G401 (cell line): ENCODE measurements around the gene DIAPH1. TPM values are rescaled to one million over a fixed set of nuclear protein-coding genes. Genes with fewer than 3 reads are reported as not detected.
"Not testable (repeated sequence)": the region's sequence is repeated elsewhere in the genome, so short reads cannot be mapped to it uniquely, and the experiment has no call there.

Source experiments
- DNase-seq: peaks from one replicate; pipeline ENCODE4 v3.0.0-alpha.2; 2015; ENCODE audit warnings: low spot score
- in situ Hi-C: cut with HindIII; loops from 2 replicates; pipeline ENCODE4 v1.10.0; 2016; ENCODE audit warnings: low sequenced_read_pairs, mixed read lengths
- total RNA-seq: library from RNA; depleted of rRNA; stranded (reverse); fragments of >200 nt; shearing (Covaris generic); gene quantifications from 2 replicates; pipeline ENCODE4 v1.2.3, GENCODE V29; 2014

DIAPH1 gene
- total RNA-seq, 1 experiment from 2014 or later: 23.5 TPM

DNA sequence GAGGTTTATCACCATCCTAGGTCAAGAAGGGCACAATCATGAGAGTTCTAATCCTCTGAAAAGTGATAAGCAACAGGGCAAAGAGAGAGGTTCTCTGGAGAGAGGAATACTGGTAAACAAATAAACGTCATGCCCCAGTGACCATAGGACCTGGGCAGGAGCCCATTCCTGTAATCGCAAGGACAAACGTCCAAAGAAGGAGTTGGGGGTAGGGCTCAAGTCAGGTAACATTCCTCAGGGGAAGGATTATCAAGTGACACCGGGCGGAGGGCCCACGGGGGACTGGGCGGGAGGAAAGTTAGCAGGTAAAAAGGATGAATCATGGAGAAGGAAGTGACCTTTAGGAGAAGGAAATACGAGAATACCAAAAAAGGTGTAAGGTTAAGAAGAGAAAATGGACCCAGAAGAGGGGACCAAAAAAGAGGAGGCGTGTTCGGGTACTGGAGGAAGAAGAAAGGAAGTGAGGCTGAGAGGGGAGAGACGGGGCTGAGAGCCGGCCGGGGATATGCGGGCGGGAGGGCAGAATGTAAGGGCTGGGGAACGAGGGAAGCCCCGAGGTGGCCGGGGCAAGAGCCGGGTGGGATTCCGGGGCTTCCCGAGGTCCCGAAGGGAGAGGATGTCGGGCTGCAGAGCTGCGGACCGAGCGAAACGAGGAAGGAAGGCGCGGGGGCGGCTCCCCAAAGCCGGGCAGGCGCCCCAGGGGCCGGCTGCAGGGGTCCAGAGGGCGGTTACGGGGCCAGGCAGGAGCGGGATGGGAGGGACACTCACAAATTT, 583 bp downstream of the DIAPH1 start:
- peak; percentile 60 for DNase-seq
- in situ Hi-C loops: no loop called here

DNA sequence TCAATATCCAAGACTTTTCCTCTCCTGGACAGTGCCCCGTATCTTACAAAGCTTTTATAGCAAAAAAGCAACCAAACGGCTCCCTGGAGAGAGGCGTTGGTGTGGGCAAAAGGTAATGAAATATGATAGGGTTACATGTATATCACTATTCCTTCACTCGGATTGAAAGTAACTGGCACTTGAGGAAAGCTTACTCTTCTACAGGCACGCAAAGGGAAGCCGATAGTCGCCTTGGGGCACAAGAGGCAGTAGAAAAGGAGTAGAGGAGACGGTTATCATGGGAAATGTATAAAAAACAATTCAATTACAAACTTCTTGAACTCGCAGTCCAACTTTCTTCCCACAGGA, 1.1 kb downstream of the DIAPH1 start:
- in situ Hi-C loops: no loop called here
- no peak for DNase-seq

DNA sequence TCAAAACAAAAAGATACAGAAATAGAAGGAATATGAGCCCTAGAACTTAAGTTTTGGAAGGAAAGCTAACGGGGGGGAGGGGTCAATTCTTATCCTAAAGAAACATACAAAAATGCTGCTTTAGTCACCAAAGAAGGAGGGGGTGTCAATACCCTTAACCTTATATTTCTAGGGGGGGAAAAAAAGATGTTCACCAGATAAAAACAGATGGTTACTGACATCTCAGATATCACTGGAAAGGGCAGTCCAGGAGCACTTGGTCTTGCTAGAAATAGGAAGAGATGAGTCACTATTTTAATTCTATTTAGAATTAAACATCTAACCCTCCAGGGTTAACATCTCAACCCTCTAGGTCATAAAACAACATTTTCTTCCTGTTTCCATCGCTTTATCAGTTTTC, 1.7 kb downstream of the DIAPH1 start:
- no peak for DNase-seq
- in situ Hi-C loops: no loop called here

DNA sequence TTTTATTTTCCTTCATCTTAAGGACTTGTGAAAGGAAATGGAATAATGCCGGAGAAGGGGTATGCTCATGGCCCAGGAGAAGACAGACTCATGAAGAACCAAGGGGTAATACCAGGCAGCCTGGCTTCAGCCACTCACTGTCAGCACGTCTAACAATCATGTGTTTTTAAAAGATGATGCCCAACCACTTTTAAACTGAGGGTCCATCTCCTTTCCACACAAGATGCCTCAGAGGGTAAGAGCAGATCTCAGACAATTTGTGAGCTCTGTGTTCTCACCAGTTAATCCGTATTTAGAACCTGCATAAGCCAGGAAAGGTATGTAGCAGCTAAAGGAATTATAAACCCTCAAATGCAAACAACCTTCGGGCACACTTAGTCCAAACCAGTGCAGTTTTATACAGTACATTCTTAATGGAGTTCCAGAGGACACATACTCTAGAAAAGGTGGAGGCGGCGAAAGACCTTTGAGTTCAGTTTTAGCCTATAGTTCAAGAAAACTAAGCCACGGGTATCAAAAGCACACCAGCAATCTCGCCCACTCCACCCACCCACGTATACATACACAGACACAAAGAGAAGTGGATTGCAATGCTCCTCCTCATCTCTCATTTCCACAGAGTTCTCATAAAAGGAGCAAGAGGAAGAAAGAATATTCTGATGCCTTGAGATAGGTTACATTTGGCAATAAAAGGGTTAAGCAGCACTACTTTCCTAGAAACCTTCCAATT, 2.6 kb downstream of the DIAPH1 start:
- DNase-seq: no peak
- in situ Hi-C loops: no loop called here

DNA sequence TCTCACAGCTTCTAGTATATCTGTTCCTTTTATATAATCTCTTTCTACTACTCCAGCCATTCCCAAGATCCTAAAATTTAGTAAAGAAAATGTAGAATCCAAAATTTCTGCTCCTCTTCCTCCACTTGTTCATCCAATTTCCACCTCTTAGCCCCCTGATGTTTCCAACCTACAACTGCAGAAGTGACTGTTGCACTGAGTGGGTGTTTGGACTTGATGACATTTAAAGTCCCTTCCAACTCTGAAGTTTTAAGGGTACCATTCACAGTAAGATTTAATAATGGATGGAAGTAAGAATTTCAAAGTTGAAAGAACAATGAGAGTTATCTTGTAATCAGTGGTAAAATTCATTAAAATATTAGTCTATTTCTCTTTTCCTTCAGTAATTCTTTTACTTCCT, 5.5 kb downstream of the DIAPH1 start:
- DNase-seq: no peak
- in situ Hi-C loops: no loop called here

DNA sequence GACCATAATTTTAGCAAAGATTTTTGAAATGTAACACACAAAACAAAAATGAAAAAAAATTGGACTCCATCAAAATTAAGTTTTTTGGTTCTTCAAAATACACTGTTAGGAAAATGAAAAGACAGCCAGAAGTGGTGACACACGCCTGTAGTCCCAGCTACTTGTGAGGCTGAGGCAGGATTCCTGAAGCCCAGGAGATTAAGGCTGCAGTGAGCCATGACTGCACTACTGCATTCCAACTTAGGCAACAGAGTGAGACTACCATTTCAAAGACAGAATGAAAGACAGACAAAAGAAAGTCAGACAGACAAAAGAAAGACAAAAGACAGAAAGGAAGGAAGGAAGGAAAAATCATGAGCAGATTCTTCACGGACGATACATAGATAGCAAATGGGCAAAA, 7.5 kb downstream of the DIAPH1 start:
- in situ Hi-C loops: no loop called here
- no peak for DNase-seq

DNA sequence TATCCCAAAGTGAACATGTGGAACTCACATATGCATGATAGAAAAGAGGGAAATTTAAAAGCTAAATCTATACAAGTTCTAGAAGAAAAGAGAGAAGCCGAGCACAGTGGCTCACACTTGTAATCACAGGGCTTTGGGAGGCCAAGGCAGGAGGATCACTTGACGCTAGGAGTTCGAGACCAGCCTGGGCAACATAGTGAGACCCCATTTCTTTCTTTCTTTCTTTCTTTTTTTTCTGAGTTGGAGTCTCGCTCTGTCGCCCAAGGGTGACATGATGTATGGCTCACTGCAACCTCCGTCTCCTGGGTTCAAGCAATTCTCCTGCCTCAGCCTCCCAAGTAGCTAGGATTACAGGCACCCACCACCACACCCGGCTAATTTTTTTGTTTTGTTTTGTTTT, 8.9 kb downstream of the DIAPH1 start:
- in situ Hi-C loops, DNase-seq: not testable (repeated sequence)

DNA sequence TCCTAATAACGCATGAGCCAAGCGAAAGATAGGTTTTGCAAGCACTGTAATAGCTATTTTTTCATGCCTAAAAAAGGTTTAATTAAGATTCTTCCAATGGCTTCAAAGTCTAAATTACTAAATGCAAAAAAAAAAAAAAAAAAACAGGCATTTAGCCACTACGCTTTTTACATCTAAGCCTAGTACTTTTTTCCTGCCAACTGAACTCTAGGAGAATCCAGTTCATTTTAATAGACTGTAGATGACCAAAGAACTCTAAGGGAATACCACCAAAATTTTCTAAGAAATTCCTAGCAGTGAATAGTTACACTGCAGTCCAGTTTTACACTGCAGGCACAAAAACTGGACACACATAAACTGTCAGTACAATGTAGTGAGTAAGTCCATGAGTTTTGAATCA, 9.8 kb downstream of the DIAPH1 start:
- in situ Hi-C loops: no loop called here

DNA sequence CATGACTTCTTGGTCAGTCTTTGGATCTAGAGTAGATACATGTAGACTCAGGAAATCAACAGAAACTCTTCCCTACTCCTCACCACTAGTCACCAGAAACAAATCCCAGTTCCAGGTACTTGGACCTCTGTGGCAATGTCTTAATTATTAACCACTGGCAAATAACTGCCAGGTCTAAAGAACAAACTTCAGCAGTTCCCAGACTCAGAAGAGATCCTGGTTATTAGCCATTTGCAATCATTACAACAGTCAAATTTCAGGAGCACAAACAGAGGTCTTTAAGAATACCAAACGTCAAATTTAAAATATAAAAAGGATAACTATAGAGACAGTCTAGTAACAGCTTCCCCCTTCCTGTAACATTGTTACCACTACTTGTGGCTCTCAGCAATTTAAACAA, 10.2 kb downstream of the DIAPH1 start:
- in situ Hi-C loops: no loop called here
- DNase-seq: no peak

More for the DNA sequence above, 9.8 kb downstream of the DIAPH1 start:
- DNase-seq: no peak

DNA sequence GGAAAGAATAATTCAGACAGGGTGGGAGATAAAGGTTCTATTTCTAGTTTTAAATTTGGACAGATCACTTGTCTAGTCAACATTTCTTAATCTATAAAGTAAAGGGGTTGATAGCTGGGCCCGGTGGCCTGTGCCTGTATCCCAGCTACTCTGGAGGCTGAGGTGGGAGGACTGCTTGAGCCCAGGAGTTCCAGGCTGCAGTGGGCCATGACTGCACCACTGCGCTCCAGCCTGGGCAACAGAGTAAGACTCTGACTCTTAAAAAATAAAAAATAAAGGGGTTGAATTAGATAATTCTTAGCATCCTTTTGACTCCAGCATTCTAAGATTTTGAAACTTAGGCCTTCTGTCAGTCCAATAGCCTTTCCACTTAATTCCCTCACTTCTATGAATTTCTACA, 10.8 kb downstream of the DIAPH1 start:
- in situ Hi-C loops: no loop called here
- DNase-seq: no peak

DNA sequence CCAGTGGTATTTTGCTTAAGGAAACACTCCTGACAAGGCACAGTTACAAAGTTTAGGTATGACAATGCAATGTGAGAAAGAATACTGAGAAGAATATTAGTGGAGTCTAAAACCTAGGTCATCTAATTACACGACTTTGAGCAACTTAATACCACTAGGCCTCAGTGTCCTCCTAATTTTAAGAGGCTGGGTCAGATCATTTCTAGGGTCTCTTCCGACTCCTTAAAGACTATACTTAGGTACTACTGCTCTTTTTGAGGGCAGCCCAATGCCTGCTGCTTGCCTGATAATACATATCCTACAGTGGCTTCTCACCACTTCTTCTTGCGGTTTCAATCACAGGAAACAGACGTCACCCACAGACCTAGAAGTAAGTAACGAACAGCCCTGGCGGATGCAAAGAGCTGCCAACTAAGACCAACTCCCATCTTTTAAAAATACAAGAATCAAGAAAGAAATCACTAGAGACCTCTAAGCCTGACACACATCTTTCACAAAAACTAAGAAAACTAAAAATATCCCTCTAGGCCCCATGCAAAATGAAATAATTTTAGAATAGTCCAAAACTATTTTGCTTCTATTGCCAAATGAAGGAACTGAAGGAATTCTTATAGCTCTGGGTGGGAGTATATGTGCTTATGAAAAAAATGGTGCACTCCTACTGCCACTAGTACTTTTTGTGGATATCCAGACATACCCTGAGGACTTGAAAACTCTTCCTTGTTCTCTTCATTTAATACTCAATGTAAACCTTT, 13.1 kb downstream of the DIAPH1 start:
- DNase-seq: no peak
- in situ Hi-C loops: no loop called here

DNA sequence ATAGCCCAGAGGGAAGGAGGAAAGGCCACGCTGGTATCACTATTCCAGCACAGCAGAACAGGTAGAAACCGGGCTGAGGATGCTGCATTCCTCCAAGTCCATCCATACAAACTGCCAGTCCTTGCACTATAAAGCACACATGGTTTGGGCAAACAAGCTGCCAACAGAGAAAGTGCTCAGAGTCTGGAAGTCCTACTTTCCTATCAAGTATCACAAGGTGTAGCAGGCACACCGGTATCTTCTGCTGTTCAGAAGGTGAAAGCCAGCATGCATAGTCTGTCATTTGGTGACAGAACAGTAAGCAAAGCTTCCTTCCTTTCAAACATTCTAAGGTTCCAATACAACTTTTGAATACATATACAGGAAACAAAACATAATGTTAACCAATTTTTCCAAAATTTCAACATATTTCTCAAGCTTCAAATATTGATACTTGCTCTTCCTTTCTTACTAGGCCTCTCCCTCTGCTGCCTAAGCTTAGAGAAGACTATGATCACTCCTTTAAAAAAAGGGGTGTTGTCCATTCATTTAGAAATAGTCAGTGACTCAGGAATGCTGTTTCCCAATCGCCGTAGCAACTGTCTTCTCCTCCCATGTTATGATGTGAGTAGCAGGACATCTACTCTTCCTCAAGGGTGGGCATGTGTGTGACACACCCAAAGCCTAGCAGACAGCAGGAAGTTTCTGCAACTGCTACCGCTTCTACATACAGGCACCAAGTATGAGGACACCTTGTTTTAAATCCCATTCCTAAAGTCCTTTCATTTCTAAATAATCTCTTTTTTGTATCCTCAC, 14.7 kb downstream of the DIAPH1 start:
- in situ Hi-C loops: no loop called here
- no peak for DNase-seq

DNA sequence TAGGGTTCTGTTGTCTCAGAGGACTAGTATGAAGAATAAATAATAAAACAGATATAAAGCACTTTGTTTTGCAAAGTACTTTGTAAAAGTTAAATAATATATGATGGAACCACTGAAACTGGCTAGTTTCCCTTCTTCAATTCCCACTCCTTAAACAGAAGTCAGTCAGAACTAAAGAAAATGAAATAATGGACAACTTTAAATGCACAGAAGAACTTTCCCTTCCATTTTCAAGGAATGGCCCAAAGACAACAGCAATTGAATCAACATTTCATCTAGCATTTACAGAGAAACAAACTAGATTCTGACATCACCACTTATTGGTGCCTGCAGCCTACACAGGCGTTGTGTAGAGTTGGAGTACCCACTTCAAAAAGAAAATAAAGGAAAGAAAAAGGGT, 16.2 kb downstream of the DIAPH1 start:
- in situ Hi-C loops: no loop called here
- DNase-seq: no peak

DNA sequence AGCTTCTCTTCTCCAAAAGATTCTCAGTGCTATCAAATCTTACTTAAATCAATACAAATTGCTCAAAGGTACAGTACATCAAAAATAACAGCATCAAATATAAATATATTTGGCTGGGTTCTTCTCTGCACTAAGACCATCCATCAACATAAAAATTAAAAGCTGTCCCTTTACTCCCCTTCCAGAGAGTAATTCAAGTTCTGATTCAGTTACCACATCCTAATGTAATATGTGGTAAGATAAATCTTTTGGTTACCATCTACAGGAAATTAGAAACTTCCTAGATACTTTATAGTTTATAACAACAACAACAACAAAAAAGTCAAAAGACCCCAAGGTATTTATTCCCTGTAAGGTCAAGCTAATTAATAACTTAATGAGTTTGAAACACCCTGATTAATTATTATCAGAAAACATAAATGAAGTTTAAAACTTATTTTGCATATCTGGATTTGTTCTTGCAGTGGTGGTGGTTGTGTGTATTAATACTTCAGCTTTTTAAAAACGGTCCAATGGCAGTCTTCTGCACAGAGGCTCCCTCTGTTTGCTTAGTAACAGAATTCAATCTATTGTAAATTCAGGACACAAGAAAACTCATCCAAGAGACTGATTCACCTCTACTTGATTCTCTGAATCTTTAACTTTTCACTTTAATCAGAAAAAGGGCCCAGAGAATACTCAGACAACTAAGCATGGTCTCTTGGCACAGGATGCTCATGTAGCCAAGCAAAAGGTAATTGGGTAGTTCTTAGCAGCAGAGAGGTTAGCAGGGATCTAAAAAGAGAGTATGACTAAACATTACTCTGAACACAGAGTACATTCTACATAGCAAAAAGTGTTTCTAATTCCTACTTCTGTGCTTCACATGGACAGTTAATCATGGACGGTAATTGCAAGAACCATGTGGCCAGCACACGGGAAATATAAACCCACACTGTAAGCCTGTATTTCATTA, 20.1 kb downstream of the DIAPH1 start:
- in situ Hi-C loops: no loop called here
- DNase-seq: no peak

DNA sequence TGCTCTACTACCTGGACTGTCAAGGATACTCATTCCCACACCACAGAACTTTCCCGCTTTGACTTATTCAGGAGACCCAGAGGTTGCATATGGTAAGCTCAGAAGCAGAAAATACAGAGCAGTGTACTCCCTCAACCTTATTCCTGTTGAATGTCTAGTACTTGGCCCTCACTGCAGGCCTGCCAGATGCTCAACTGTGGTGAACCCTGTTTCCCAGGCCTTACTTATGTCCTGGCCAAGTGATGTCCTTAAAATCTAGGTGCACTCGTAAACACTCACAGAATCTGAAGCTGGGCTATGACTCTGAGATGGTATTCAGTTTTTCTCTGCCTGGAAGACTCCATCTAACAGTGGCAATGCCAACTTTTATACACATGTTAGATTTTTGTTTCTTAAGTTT, 21.0 kb downstream of the DIAPH1 start:
- DNase-seq: peak; percentile 8
- in situ Hi-C loops: no loop called here

DNA sequence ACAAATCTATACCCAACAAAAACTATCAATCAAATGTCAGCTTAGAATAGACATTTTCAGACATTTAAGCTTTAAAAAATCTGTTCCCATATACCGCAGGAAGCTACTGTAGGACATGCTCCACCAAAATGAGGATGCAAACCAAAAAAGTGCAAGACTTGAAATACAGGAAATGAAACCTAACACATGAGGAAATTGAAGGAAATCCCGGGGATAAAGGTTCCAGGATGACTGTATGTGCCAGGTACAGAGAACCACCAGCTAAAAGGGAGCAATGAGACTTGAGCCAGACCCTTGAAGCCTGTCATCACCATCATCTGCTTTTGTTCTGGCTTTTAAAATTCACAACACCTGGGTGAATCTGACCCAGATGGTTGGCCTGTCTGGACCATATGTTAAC, 21.4 kb downstream of the DIAPH1 start:
- peak; percentile 21 for DNase-seq
- in situ Hi-C loops: no loop called here

DNA sequence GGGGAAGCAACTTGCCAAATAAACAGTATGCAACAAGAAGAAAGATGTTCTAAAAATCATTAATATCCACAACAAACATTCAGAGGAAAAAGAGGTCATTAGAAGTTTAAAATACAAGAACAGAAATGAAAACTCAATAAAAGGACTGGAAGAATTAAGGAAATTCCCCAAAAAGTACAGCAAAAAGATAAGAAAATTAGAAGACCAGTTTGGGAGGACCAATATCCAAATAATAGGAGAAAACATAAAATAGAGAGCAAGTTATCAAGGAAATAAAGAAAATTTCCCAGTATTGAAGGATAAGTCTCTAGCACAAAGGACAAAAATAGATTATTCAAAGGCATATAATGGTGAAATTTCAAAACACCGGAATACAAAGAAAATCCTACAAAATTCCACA, 21.9 kb downstream of the DIAPH1 start:
- in situ Hi-C loops: no loop called here
- DNase-seq: no peak

DNA sequence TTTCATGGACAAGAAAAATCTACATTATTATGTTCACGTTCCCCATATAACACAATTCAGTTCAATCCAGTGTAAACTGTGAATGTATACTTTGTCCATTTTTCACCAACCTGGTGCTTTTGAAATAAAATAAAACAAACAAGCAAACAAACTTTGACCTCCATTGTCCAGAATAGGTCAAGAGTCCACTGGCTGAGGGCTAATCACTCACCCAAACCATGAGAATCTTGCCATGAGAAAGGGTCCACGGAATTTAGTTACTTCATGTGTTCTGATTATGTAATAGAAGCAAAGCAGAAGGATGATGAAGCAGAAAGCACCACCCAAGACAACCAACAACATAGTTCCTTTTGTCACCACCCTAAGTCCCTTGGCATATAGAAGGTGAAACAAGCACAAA, 28.7 kb downstream of the DIAPH1 start:
- no peak for DNase-seq
- in situ Hi-C loops: no loop called here
